Measurements from ENCODE around the gene IMMP2L. TPM values are rescaled to one million over a fixed set of nuclear protein-coding genes. Genes with fewer than 3 reads are reported as not detected.

The IMMP2L gene
- total and polyA plus RNA-seq, 8 donors = 2.5 to 40.8 (median 20.0) TPM; not detected in 1

DNA sequence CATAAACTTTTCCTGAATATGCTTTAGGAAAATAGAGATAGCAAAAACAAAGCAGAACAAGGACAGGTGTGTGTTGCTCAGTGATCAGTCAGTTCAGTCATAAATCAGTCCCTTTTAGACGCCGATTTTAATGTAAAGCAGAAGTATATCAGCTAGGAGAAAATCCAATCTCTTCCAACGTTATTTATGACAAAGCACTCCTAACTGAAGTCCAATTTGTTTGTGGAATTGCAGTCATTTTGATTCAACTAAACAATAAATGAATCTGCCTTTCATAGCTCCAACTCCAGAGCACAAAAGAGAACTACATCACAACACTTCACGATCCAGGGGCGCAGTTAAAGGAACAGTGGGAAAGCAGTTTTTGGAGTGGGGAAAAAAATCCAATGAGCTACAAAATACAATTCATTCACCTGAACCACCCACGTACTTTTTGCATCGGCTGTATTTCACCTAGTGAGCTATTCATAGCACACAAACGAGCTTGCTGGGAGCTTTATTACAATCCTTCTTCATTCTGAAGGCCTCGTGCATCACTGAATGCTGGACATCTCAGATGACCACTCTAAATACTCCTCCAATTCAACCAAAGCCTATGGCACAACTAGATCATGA lies 320.0 kb downstream of the IMMP2L start:
- DNase-seq = no peak
- TF ChIP-seq EP300 (IDR thresholded peaks at IDR 0.05) (no peak), POLR2AphosphoS5 (IDR thresholded peaks at IDR 0.05) (no peak), POLR2A (IDR thresholded peaks at IDR 0.05) (no peak)
- TF ChIP-seq, protein P1, sequence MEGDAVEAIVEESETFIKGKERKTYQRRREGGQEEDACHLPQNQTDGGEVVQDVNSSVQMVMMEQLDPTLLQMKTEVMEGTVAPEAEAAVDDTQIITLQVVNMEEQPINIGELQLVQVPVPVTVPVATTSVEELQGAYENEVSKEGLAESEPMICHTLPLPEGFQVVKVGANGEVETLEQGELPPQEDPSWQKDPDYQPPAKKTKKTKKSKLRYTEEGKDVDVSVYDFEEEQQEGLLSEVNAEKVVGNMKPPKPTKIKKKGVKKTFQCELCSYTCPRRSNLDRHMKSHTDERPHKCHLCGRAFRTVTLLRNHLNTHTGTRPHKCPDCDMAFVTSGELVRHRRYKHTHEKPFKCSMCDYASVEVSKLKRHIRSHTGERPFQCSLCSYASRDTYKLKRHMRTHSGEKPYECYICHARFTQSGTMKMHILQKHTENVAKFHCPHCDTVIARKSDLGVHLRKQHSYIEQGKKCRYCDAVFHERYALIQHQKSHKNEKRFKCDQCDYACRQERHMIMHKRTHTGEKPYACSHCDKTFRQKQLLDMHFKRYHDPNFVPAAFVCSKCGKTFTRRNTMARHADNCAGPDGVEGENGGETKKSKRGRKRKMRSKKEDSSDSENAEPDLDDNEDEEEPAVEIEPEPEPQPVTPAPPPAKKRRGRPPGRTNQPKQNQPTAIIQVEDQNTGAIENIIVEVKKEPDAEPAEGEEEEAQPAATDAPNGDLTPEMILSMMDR (IDR thresholded peaks at IDR 0.05) = no peak
- intact Hi-C loops (cut with DNase I; ENCODE audit: low total_unique reads) = no loop called here

DNA sequence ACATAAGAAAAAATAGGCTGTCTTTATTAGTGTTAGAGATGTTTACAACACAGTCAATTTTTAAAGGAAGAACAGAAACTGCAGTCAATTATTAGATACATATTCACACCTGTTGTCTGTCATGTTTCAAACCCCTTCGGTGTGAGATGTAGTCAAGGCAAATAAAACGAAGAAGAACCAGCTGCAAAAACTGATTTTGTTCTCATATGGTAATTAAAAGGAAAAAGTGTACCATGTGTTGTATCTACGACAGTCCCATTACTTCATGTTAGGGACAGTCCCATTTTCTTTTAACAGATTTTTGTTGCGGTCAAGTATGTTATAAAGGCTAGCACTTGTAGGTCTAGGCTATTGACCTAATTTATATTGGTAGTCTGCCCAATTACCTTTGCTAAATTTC lies 321.9 kb downstream of the IMMP2L start:
- 88 to 93% (median 90%) methylated on average over 4 of the region's 4 CpGs for WGBS, 5 donors

More for the DNA sequence above, 320.0 kb downstream of the IMMP2L start:
- H3K4me3 ChIP-seq = no peak overlapping the region
- no peaks in the 10 kb centered on the region for H3K27me3 ChIP-seq
- H3K9me3 ChIP-seq = no peaks in the 10 kb centered on the region
- no peaks in the 10 kb centered on the region for H3K36me3 ChIP-seq
- no peaks in the 10 kb centered on the region for H3K4me1 ChIP-seq
- 65 to 84% (median 79%) methylated on average over 9 of the region's 9 CpGs for WGBS, 5 donors
- H3K27ac ChIP-seq = no peak overlapping the region

DNA sequence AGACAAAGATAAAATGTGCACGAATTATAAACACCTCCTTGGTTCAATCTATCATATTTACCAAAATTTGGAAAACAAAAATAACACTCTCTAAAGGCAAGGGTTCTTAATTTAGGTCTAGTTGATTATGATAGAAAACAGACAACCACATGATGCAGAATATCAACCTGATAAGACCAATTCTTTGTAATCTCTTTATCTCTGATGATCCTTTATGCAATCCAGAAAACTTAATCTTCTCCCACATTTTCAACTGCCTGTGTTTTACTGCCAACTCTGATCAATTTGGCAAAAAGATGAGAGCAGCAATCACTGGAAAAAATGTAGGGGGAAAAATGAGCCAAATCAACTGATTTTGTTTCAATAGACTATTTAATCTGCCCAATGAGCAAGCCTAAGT lies 322.9 kb downstream of the IMMP2L start:
- no peak overlapping the region for H3K4me3 ChIP-seq
- DNase-seq = no peak
- intact Hi-C loops (cut with DNase I; ENCODE audit: low total_unique reads) = no loop called here
- peaks cover 0 to 4% (median 2%) of the 10 kb centered on the region in 4 donors for H3K36me3 ChIP-seq
- H3K27me3 ChIP-seq = no peaks in the 10 kb centered on the region
- WGBS, 5 donors = 0 to 84% (median 31%) methylated on average over 1 of the region's 1 CpG
- no peaks in the 10 kb centered on the region for H3K4me1 ChIP-seq
- TF ChIP-seq POLR2AphosphoS5 (IDR thresholded peaks at IDR 0.05) = no peak
- TF ChIP-seq, protein P1 (IDR thresholded peaks at IDR 0.05) = no peak
- TF ChIP-seq POLR2A (IDR thresholded peaks at IDR 0.05) = no peak
- TF ChIP-seq EP300 (IDR thresholded peaks at IDR 0.05) = no peak
- peaks cover 0 to 4% (median 0%) of the 10 kb centered on the region in 4 donors for H3K9me3 ChIP-seq
- H3K27ac ChIP-seq = no peak overlapping the region

More for the DNA sequence above, 321.9 kb downstream of the IMMP2L start:
- Histone ChIP-seq H3K27ac (no peak overlapping the region), H3K9me3 (no peaks in the 10 kb centered on the region), H3K27me3 (no peaks in the 10 kb centered on the region), H3K4me3 (no peak overlapping the region), H3K36me3 (no peaks in the 10 kb centered on the region), H3K4me1 (no peaks in the 10 kb centered on the region)
- DNase-seq = no peak
- TF ChIP-seq, protein P1 (IDR thresholded peaks at IDR 0.05) = no peak
- no peak for TF ChIP-seq EP300 (IDR thresholded peaks at IDR 0.05)
- TF ChIP-seq POLR2AphosphoS5 (IDR thresholded peaks at IDR 0.05) = no peak
- TF ChIP-seq POLR2A (IDR thresholded peaks at IDR 0.05) = no peak
- intact Hi-C loops (cut with DNase I; ENCODE audit: low total_unique reads) = no loop called here

DNA sequence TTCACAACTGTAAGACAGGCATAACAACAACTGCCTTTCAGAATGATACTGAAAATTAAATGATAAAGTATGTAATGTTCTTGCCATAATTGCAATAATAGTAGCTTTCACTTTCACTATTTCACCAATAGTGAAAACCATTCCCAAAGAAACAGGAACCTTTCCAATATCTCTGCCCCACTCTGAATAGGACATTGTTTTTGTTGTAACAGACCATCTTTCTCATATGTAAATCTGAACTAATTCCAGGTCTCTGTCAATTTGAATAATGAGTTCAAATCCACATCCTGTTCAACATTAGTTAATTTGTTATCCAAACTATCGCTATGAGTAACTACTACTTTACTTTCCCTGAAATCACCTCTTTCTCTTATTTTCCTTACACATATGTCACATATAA lies 323.4 kb downstream of the IMMP2L start:
- H3K4me3 ChIP-seq = no peak overlapping the region
- no peak overlapping the region for H3K27ac ChIP-seq
- H3K4me1 ChIP-seq = no peaks in the 10 kb centered on the region
- TF ChIP-seq, protein P1 (IDR thresholded peaks at IDR 0.05) = no peak
- no peak for TF ChIP-seq EP300 (IDR thresholded peaks at IDR 0.05)
- TF ChIP-seq POLR2AphosphoS5 (IDR thresholded peaks at IDR 0.05) = no peak
- TF ChIP-seq POLR2A (IDR thresholded peaks at IDR 0.05) = no peak
- no peaks in the 10 kb centered on the region for H3K27me3 ChIP-seq
- peaks cover 0 to 4% (median 2%) of the 10 kb centered on the region in 4 donors for H3K36me3 ChIP-seq
- WGBS, 5 donors = 60 to 83% (median 71%) methylated on average over 1 of the region's 1 CpG
- peak in 1 of 2 donors; percentile 15 for DNase-seq
- intact Hi-C loops (cut with DNase I; ENCODE audit: low total_unique reads) = no loop called here
- peaks cover 0 to 4% (median 0%) of the 10 kb centered on the region in 4 donors for H3K9me3 ChIP-seq
